Measurements from ENCODE around the gene THSD1.

DNA sequence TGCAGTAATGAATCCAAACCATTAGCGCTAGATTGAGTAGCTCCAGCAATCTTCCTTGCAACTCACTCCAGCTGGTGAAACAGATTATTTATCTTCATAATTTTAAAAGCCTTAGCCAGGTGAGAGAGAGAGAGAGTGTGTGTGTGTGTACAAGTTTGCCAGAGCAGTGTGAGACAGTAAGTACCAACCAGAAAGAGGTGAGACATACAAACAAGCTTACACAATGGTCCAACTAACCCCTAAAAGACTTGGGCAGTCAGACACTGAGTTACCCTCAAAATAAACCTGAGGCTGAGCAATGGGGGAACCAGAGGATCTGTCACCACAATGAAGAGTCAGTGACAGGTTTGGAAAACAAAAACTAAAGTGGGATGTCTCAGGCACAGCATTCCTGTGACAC is 8.1 kb upstream of the THSD1 start:
- TF ChIP-seq CTCF (conservative IDR thresholded peaks at IDR 0.05 in 1 of 2, IDR thresholded peaks at IDR 0.05 in 1 of 2; ENCODE audit: low read depth in 1 of 2, low read length in 2 of 2) (no peak), EZH2 (IDR thresholded peaks at IDR 0.05; ENCODE audit: low read length, missing control alignments) (no peak)

Data from fibroblast of lung (primary cell).